Endothelial cell of umbilical vein (primary cell): ENCODE data around the gene EPHA4. TPM values are rescaled to one million over a fixed set of nuclear protein-coding genes. Genes with fewer than 3 reads are reported as not detected.

Experiments
- BruUV-seq: library from RNA; stranded (reverse); fragments of 400-500 nt; replicated peaks from 2 replicates; lab custom pipeline; 2021; lab: Mats Ljungman, UMichigan
- CTCF ChIA-PET: fragments of 300-600, 350-600 bp; sonication (Branson Sonifier 250); formaldehyde crosslinking; loops from one replicate; lab custom pipeline; 2021; ENCODE audit warnings: antibody characterized with exemption, inconsistent platforms; lab: Charles Lee
- POLR2A ChIA-PET: fragments of 300-600, 350-600 bp; sonication (Branson Sonifier 250); formaldehyde crosslinking; loops from one replicate; lab custom pipeline; 2021; ENCODE audit warnings: antibody characterized with exemption, inconsistent platforms; lab: Charles Lee
- DNase-seq: peaks from one replicate; pipeline ENCODE4 v3.0.0-alpha.2; 2011; ENCODE audit warnings: low read depth, low spot score
- FAIRE-seq: peaks from 2 replicates; lab custom pipeline; 2011; peaks lifted over from hg19 to GRCh38; lab: Jason Lieb, UNC
- H2AFZ ChIP-seq: 2 replicates; pipeline ENCODE4 v1.6.0; 2012; ENCODE audit warnings: low read depth, low read length, control low read depth, inconsistent platforms
- H3K27ac ChIP-seq: 2 replicates; pipeline ENCODE4 v1.5.1; 2011; ENCODE audit warnings: low read depth, mild to moderate bottlenecking, control low read depth, low read length, moderate library complexity; ENCODE audit not compliant: insufficient read depth
- H3K27me3 ChIP-seq, 2 experiments: 2 replicates each; pipeline versions ENCODE4 v1.6.0 to v1.6.1; 2011; ENCODE audit warnings: low read length in 2 of 2, mixed read lengths in 1 of 2; ENCODE audit not compliant: control insufficient read depth in 2 of 2, insufficient read depth in 2 of 2
- H3K36me3 ChIP-seq, 2 experiments: 2 replicates in 1 of 2; 3 replicates in 1 of 2; pipeline ENCODE4 v1.5.1; 2011; ENCODE audit warnings: low read length in 2 of 2, mild to moderate bottlenecking in 1 of 2, moderate library complexity in 1 of 2; ENCODE audit not compliant: control insufficient read depth in 2 of 2, insufficient read depth in 2 of 2; ENCODE audit errors: extremely low read depth in 1 of 2
- H3K4me1 ChIP-seq: 3 replicates; pipeline ENCODE4 v1.5.1; 2011; ENCODE audit warnings: mild to moderate bottlenecking, low read length; ENCODE audit not compliant: control insufficient read depth, insufficient read depth; ENCODE audit errors: extremely low read depth
- H3K4me2 ChIP-seq: 2 replicates; pipeline ENCODE4 v1.6.1; 2011; ENCODE audit warnings: low read length, control low read depth, mixed read lengths; ENCODE audit not compliant: insufficient read depth
- H3K4me3 ChIP-seq, 3 experiments: fragments of 200-600 bp in 1 of 3; sonication (generic), shearing (Covaris generic) in 1 of 3; replicated peaks in 1 of 3; 2 replicates each; pipeline ENCODE4 v1.5.1; 2011 to 2016; ENCODE audit warnings: control low read depth in 3 of 3, low read length in 3 of 3, mild to moderate bottlenecking in 2 of 3, inconsistent platforms in 1 of 3, low read depth in 1 of 3, moderate library complexity in 1 of 3; ENCODE audit not compliant: insufficient read depth in 1 of 3
- H3K79me2 ChIP-seq: 2 replicates; pipeline ENCODE4 v1.6.0; 2012; ENCODE audit warnings: low read length, inconsistent platforms; ENCODE audit not compliant: control insufficient read depth, insufficient read depth
- H3K9ac ChIP-seq: replicated peaks from 2 replicates; pipeline ENCODE3; 2011; ENCODE audit warnings: low read length, control low read depth; ENCODE audit not compliant: insufficient read depth; ENCODE audit errors: extremely low read depth
- H3K9me1 ChIP-seq: replicated peaks from 3 replicates; pipeline ENCODE4 v1.6.0; 2011; ENCODE audit warnings: mild to moderate bottlenecking, low read length; ENCODE audit not compliant: control insufficient read depth, insufficient read depth; ENCODE audit errors: extremely low read depth
- H3K9me3 ChIP-seq: replicated peaks from 2 replicates; pipeline ENCODE4 v1.5.1; 2012; ENCODE audit warnings: low read length, inconsistent platforms; ENCODE audit not compliant: control insufficient read depth, insufficient read depth
- H4K20me1 ChIP-seq: replicated peaks from 2 replicates; pipeline ENCODE3; 2011; ENCODE audit warnings: mild to moderate bottlenecking, low read length; ENCODE audit not compliant: control insufficient read depth, insufficient read depth; ENCODE audit errors: extremely low read depth
- CTCF ChIP-seq, 2 donors: IDR thresholded peaks; 1 replicate in 1 of 2; 2 replicates in 1 of 2; pipeline ENCODE4 v1.5.1; 2011; ENCODE audit warnings: low read length in 2 of 2, mild to moderate bottlenecking in 2 of 2, moderate library complexity in 2 of 2, control low read depth in 1 of 2, inconsistent platforms in 1 of 2, low read depth in 1 of 2; ENCODE audit not compliant: insufficient read depth in 1 of 2; ENCODE audit errors: extremely low read depth in 1 of 2
- EZH2 ChIP-seq: IDR thresholded peaks from 2 replicates; pipeline ENCODE4 v1.6.1; 2012; ENCODE audit warnings: borderline replicate concordance, low read depth, mild to moderate bottlenecking, moderate library complexity, low read length, inconsistent platforms; ENCODE audit not compliant: severe bottlenecking
- FOS ChIP-seq: IDR thresholded peaks from 2 replicates; pipeline ENCODE4 v1.6.1; 2011; ENCODE audit warnings: mild to moderate bottlenecking, low read length, moderate library complexity, borderline replicate concordance; ENCODE audit not compliant: insufficient read depth
- GATA2 ChIP-seq: IDR thresholded peaks from 2 replicates; pipeline ENCODE4 v1.7.0; 2011; ENCODE audit warnings: low read depth, mild to moderate bottlenecking, moderate library complexity, mixed read lengths, low read length; ENCODE audit not compliant: insufficient read length, insufficient read depth
- JUN ChIP-seq: IDR thresholded peaks from 2 replicates; pipeline ENCODE4 v1.6.1; 2011; ENCODE audit warnings: borderline replicate concordance, low read depth; ENCODE audit not compliant: insufficient read length, insufficient read depth
- MAX ChIP-seq: IDR thresholded peaks from 2 replicates; pipeline ENCODE4 v1.6.1; 2011; ENCODE audit not compliant: insufficient read depth, insufficient read length
- MYC ChIP-seq: IDR thresholded peaks from one replicate; pipeline ENCODE4 v1.6.1; 2011; ENCODE audit warnings: mild to moderate bottlenecking, low read depth, low read length
- POLR2A ChIP-seq: IDR thresholded peaks from 2 replicates; pipeline ENCODE4 v1.6.1; 2012; ENCODE audit warnings: low read depth, mild to moderate bottlenecking, control low read depth, low read length
- POLR2AphosphoS5 ChIP-seq: IDR thresholded peaks from 2 replicates; pipeline ENCODE4 v1.6.1; 2012; ENCODE audit warnings: low read depth, mild to moderate bottlenecking, control low read depth, low read length, moderate library complexity; ENCODE audit not compliant: insufficient read depth
- dilution Hi-C: fragments of 300-500 bp; cut with MboI; formaldehyde crosslinking; loops from one replicate; pipeline ENCODE4 v1.15.0; 2019; ENCODE audit warnings: low sequenced_read_pairs; ENCODE audit not compliant: extremely low pct_ligation_motif_present
- intact Hi-C: fragments of 100-400 bp; cut with micrococcal nuclease; formaldehyde crosslinking; loops from one replicate; pipeline ENCODE4 v1.10.0; 2022
- polyA plus RNA-seq, 4 experiments: library from polyadenylated mRNA; depleted of rRNA in 3 of 4; stranded (reverse) in 3 of 4; unstranded in 1 of 4; fragments of >200 nt; gene quantifications; 2 replicates each; pipeline versions ENCODE4 v1.2.1 to v1.2.3, GENCODE V29; 2011 to 2012; ENCODE audit warnings: missing spikeins in 1 of 4
- total RNA-seq: library from RNA; stranded (reverse); gene quantifications from 2 replicates; pipeline ENCODE4 v1.2.3, GENCODE V29; 2021

The EPHA4 gene
- total and polyA plus RNA-seq, 2 donors (not counting 3 experiments of a cell fraction or from before 2014, with no cell fraction given), result 11.9 to 19.8 TPM

GRCh38 chr2:221402072-221402471 is 170.0 kb downstream of the EPHA4 start:
- CTCF ChIA-PET, result no interaction called here
- intact Hi-C loops (no loop called here), dilution Hi-C loops (no loop called here)
- no peak overlapping the region for H3K4me3 ChIP-seq
- TF ChIP-seq POLR2A, result no peak
- TF ChIP-seq MYC, result no peak
- TF ChIP-seq GATA2, result no peak
- no peak for TF ChIP-seq FOS
- no peak for TF ChIP-seq JUN
- no peak for TF ChIP-seq EZH2
- no peak for TF ChIP-seq POLR2AphosphoS5
- TF ChIP-seq CTCF (IDR thresholded peaks at IDR 0.05; ENCODE audit: extremely low read depth in 1 of 2, insufficient read depth in 1 of 2, low read depth in 1 of 2, low read length in 2 of 2), result no peak
- no peak for TF ChIP-seq MAX
- no peak overlapping the region for H2AFZ ChIP-seq
- no peaks in the 10 kb centered on the region for H3K36me3 ChIP-seq
- POLR2A ChIA-PET, result no interaction called here
- no peak for FAIRE-seq
- H3K9ac ChIP-seq, result no peak overlapping the region
- no peaks in the 10 kb centered on the region for H3K79me2 ChIP-seq
- no peak overlapping the region for H3K4me2 ChIP-seq
- H3K4me1 ChIP-seq, result no peaks in the 10 kb centered on the region
- BruUV-seq, result no TSS peak
- no peak for DNase-seq
- no peaks in the 10 kb centered on the region for H4K20me1 ChIP-seq
- no peaks in the 10 kb centered on the region for H3K27me3 ChIP-seq
- H3K27ac ChIP-seq, result no peak overlapping the region
- H3K9me1 ChIP-seq, result no peaks in the 10 kb centered on the region
- H3K9me3 ChIP-seq, result no peaks in the 10 kb centered on the region
